ENCODE data around the gene CELF2.

The CELF2 gene

DNA sequence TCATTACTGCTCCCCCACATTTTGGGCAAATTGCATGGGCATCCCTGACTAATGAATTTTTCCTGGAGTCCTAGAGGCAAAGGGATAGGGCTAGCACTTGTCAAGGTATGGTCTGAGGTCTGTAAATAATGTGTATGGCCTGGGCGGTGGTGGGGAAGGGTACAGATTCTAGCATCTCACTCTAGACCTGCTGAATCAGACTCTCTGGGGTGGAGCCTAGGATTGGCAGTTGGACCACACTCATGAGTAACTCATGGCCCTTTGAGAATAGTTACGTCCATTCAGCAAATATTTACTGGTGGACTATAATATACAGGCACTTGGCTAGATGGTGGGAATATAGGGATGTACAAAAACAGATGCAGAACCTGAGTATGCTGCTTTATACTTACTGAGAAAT is 118.0 kb downstream of the CELF2 start:
- DNase-seq, result no peak

- DNase-seq, result no peak
Observed at GRCh38 chr10:11138314-11139033, 120.8 kb downstream of the CELF2 start.

DNA sequence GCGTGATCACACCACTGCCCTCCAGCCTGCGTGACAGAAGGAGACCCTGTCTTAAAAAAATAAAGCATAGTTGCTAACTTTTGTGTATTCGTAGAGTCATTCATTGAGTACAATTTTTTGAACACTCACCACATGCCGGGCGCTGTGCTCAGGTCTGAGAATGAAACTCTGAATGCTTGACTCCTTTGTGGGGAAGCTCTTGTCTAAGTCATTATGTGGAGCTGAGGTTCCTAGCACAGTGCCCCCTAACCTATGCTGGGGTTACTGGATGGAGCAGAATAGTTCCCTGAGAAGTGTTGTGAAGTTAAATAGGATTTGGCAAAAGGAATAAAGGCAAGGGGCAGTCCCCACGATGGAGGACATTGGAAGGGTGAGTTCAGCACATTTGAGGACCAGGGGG is 123.3 kb downstream of the CELF2 start:
- DNase-seq, result no peak

- DNase-seq, result no peak
Observed at GRCh38 chr10:11141571-11142091, 124.0 kb downstream of the CELF2 start.

DNA sequence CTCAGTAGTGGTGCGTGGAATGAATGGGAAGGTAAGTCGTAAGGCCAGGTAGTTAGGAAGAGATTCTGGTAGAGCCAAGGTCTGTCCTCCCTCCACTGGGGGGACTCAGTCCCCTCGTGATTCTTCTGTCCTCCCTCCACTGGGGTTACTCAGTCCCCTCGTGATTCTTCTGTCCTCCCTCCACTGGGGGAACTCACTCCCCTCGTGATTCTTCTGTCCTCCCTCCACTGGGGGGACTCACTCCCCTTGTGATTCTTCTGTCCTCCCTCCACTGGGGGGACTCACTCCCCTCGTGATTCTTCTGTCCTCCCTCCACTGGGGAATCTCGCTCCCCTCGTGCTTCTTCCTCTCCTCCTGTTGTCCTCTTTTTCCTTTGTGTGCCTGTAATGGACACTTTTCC is 125.1 kb downstream of the CELF2 start:
- no peak for DNase-seq

DNA sequence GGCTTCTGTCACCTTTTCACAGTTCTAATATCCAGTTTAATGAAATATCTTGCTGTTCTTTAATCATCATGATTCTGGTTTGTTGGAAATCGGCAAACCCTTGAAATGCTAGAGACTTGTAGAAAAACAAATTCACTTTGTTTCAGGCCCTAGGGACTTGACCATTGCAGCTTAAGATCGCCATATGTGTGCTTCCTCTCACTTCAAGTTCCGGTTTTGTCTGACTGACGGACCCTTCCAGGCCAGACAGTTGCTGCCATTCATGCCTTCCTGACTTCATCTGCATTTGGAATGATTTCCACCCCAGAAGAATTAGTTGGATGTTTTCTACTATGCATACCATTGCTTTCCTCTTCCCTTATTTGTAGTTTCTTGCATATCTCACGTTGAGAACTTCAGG is 125.6 kb downstream of the CELF2 start:
- DNase-seq, result no peak

- DNase-seq, result no peak
Observed at GRCh38 chr10:11144626-11145494, 127.2 kb downstream of the CELF2 start.

- DNase-seq, result no peak
Observed at GRCh38 chr10:11145495-11145855, 127.8 kb downstream of the CELF2 start.

DNA sequence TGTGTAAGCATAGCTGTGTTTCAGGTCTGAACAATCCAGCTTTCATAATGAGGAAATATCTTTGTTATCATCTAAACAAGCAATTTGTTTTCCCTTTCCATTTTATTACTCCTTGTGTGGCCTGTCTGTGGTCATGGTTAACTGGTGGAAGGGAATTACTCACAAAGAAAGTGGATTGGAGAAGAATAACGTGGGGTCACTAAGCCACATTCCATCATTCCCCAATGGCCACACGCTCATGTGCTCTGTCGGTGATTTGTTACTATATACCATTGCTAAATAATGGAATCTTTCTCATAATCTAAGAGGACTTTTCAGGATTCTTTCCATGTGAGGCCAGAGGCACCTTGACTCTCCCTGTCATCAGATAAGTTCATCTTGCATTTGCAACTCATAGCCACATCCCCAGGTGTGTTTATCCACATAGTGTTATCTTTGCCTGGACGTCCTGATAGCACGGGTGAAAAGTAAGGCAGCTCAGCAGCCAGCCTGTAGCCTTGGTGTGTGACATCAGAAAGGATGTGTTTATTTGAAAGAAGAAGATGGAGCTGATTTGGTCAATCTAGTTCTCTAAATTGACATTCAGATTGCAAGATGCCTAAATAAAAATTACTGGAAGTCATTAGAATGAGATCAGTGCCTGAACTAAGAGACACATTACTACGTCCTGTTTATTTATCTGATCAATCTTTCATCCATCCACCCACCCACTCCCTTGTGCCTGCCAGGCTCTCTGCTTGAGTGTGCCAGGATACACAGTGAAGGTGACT is 128.9 kb downstream of the CELF2 start:
- no peak for DNase-seq

- DNase-seq, result no peak
Observed at GRCh38 chr10:11147722-11148121, 130.1 kb downstream of the CELF2 start.

DNA sequence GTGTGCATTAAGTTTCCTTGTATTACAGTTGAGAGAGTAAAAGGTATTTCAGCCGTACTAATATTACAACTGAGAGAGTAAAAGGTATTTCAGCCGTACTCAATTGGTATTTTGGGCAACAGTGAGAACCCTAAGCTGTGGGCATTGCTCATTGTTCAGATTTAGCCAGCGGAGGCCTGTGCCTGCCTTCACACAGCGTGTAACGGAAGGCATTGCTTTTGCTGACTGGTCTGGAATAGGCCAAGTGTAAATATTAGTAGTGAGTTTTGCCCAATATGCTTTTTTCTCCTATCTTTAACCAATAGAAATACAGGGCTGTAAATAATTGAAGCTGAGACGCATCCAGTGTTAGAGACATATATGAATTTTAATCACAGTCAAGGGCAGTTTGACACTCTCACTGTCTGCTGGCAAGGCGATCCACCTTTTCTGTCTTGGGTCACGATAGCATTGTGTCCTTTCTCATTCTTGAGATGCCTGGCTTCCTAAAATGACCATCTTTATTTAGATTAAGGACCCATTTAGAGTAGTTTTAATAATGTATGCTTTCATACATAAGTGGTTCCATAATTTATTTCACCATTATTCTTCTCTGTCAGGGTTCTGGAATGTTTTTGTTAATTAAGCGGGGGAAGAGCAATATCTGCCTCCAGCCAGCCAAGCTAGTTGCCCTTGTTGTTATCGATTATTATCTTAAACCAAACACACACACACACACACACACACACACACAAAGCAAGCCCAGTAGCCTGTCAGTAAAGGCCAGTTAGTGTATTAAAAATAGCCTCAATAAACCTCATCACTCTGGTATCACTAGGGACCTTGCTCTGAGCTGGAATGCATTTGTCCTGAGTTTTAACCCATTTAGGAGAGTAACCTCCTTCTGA is 130.7 kb downstream of the CELF2 start:
- DNase-seq, result no peak

GRCh38 chr10:11149807-11150141 is 132.1 kb downstream of the CELF2 start:
- no peak for DNase-seq

GRCh38 chr10:11150231-11150731 is 132.6 kb downstream of the CELF2 start:
- no peak for DNase-seq

GRCh38 chr10:11150879-11151415 is 133.3 kb downstream of the CELF2 start:
- no peak for DNase-seq

DNA sequence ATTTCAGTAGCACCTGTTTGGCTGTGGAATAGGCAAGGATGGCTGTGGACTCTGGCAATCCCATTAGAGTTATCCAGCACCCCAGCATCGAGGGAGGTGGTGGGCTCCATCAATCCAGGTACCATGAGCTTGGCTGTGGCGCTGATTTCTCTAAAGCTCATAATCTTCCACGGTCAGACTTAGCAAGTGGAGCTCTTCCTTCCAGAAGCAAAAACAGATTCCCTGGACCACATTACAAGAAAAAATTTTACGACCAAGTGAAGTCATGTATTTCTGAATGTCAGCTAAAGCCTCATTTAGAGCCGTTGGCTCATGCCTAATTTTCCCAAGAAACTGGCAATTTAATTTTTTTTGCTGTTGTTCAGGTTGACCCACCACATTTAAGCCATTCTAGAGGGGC is 135.1 kb downstream of the CELF2 start:
- no peak for DNase-seq

GRCh38 chr10:11153245-11153644 is 135.6 kb downstream of the CELF2 start:
- no peak for DNase-seq

DNA sequence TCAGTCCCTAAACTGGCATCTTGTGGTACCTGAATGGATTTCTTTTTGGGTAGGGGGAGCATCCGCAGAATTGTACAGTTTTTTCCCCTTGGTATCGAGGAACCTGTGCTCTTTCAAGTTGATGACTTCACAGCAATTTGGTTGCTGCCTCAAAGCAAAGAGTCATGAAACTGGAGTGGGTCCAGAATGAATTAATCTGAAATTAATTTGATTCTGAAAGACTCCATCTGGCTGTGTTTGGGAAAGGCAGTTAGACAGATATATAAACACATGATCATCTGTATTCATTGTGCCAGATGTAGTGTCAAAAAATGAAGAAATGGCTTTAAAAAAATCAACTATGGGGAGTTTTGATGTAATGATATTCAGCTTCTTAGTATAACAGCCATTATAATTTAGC is 136.1 kb downstream of the CELF2 start:
- DNase-seq, result no peak

GRCh38 chr10:11154333-11154732 is 136.7 kb downstream of the CELF2 start:
- peak; percentile 26 for DNase-seq

DNA sequence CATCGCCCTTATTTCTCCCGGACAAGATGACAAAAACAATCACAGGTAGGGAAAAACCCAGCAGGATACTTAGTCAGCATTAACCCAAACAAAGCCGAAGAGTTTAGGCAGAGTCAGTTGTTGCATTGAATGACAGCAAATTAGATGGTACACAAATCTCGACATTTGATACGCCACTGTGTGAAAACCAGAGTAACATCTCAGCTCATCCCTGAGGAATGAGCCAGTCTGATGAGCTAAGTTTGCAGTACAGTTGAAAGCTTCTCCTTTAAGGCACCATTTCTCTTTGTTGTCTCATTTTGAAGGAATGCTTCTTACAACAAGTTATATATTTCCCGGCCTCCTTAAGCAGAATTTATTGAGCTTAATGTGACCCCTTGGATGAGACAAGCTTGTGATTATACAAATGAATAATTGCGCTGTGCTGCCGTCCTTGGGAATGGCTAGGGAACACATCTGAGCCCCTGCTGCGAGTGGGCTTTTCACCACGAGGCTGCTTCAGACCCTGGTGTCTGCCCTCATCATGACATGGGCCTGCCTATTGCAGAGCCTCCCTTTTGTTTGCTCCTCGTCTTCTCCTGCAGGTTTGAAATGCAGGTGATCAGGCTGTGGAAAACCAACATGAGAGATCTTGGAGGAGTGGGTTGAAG is 137.3 kb downstream of the CELF2 start:
- DNase-seq, result peak; percentile 34

- no peak for DNase-seq
Observed at GRCh38 chr10:11156480-11156879, 138.8 kb downstream of the CELF2 start.
